Measurements from ENCODE around the gene SPEF1.

- TF ChIP-seq CTCF (IDR thresholded peaks at IDR 0.05) (no peak), POLR2A (IDR thresholded peaks at IDR 0.05) (no peak)
These were observed 16.6 kb downstream of the SPEF1 start for GRCh38 chr20:3764659-3765058.

All from tibial nerve (tissue), 3 donors.